ENCODE measurements around the gene INAFM2.
A peak's percentile ranks its signal among the peaks of the same experiment; 100 is the strongest.

INAFM2 gene

DNA sequence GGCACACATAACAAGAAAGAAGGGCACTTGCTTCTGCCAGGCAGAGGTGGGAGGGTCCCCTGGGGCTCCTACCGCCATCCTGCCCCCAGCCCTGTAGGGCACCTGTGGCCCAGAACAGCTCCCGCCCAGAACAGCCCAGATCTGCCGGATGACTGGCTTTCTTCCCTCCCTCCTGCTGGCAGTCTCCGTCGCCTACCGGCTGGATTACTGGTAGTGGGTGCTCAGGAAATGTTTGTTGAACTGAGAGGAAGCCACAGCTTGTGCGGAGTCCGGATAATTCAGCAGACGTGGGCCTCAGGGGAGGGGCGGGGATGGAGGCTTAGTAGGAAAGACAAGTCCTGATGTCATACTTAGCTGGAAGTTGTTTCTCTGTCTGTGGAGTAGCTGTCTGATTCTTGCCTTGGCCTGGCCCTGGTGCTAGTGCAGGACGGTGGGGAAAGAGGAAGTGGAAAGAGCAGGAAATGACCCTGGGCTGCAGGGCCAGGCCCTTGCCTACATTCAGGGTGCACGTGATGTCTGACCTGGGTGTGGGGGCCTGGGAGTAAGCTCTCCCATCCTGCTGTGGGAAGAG lies 10.5 kb downstream of the INAFM2 start:
- no peak overlapping the region for H3K4me3 ChIP-seq (ENCODE audit: low read depth, low read length)
- no peak for TF ChIP-seq CTCF (IDR thresholded peaks at IDR 0.05; ENCODE audit: low read depth, low read length, missing control alignments)
- DNase-seq (ENCODE audit: low read depth) = no peak

GRCh38 chr15:40334541-40334940 lies 11.0 kb downstream of the INAFM2 start:
- H3K4me3 ChIP-seq (ENCODE audit: low read depth, low read length) = no peak overlapping the region

GRCh38 chr15:40334941-40335795 lies 11.7 kb downstream of the INAFM2 start:
- no peak for DNase-seq (ENCODE audit: low read depth)
- TF ChIP-seq CTCF (IDR thresholded peaks at IDR 0.05; ENCODE audit: low read depth, low read length, missing control alignments) = no peak
- no peak overlapping the region for H3K4me3 ChIP-seq (ENCODE audit: low read depth, low read length)

More at GRCh38 chr15:40334541-40334940, 11.0 kb downstream of the INAFM2 start:
- no peak for DNase-seq (ENCODE audit: low read depth)
- no peak for TF ChIP-seq CTCF (IDR thresholded peaks at IDR 0.05; ENCODE audit: low read depth, low read length, missing control alignments)

DNA sequence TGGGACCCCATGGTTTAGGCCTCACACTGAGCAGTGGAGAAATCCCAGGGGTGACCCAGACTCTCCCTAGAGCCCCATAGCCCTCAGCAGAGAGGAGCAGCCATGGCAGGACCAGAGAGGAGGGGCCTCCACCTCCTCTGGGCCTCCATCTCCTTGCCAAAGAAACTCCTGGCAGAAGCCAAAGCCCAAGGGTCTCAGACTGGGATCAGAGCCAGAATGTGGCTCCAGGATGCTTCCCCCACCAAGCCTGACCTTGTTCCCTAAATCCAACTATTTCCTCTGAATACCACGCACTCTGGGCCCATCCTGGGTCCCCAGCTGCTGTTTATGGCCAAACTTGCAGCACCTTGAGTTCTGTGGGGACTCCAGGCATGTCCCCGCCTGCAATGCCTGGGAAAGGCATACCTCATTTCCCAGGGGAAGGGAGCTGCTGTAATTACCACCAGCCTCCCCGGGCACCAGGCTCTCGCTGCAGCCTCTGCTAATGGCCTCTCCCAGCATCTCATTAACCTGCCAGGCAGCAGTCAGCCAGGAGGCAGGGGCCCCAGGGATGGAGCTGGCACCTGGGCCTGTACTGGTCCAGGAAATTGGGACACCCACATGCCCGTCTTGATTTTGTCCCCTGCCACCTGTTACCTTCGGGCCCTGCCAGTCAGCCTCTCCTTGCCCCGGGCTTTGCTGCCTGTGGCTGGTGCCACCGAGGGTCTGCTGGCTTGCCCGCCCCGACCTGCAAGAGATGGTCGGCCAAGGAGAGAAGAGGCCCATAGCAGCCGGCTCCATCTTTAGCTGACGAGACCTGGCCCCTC lies 12.6 kb downstream of the INAFM2 start:
- no peak for DNase-seq (ENCODE audit: low read depth)
- no peak overlapping the region for H3K4me3 ChIP-seq (ENCODE audit: low read depth, low read length)
- TF ChIP-seq CTCF (IDR thresholded peaks at IDR 0.05; ENCODE audit: low read depth, low read length, missing control alignments) = no peak

GRCh38 chr15:40336744-40337122 lies 13.2 kb downstream of the INAFM2 start:
- no peak overlapping the region for H3K4me3 ChIP-seq (ENCODE audit: low read depth, low read length)
- peak; percentile 44 for TF ChIP-seq CTCF (IDR thresholded peaks at IDR 0.05; ENCODE audit: low read depth, low read length, missing control alignments)
- DNase-seq (ENCODE audit: low read depth) = no peak

GRCh38 chr15:40337597-40337996 lies 14.1 kb downstream of the INAFM2 start:
- no peak overlapping the region for H3K4me3 ChIP-seq (ENCODE audit: low read depth, low read length)
- DNase-seq (ENCODE audit: low read depth) = no peak
- TF ChIP-seq CTCF (IDR thresholded peaks at IDR 0.05; ENCODE audit: low read depth, low read length, missing control alignments) = no peak

All from GM12864 (cell line).